Activated T-cell treated with anti-CD3 and anti-CD28 coated beads, Interleukin-2, amount 50 U/mL, for 48 hours (primary cell): ENCODE measurements around the gene FANCE.

Experiments used
- DNase-seq, 2 experiments: peaks; one replicate each; pipeline ENCODE4 v3.0.0-alpha.2; 2020

Gene FANCE

GRCh38 chr6:35468980-35469750 lies 17.0 kb downstream of the FANCE start:
- DNase-seq = peak in 1 of 2 experiments; percentile 34

- peak; percentile 48 to 50 for DNase-seq
Measured at GRCh38 chr6:35469751-35470662, 17.9 kb downstream of the FANCE start.

GRCh38 chr6:35470663-35471120 lies 18.6 kb downstream of the FANCE start:
- DNase-seq = no peak

GRCh38 chr6:35471836-35472345 lies 19.8 kb downstream of the FANCE start:
- peak in 1 of 2 experiments; percentile 42 for DNase-seq

GRCh38 chr6:35473075-35473849 lies 21.1 kb downstream of the FANCE start:
- DNase-seq = peak; percentile 66 to 67

- no peak for DNase-seq
Measured at GRCh38 chr6:35473850-35474130, 21.7 kb downstream of the FANCE start.

GRCh38 chr6:35474131-35474941 lies 22.2 kb downstream of the FANCE start:
- DNase-seq = peak; percentile 64 to 67

- DNase-seq = peak; percentile 50 to 52
Measured at GRCh38 chr6:35474942-35475570, 22.9 kb downstream of the FANCE start.

GRCh38 chr6:35475573-35475972 lies 23.4 kb downstream of the FANCE start:
- no peak for DNase-seq

GRCh38 chr6:35476004-35476403 lies 23.9 kb downstream of the FANCE start:
- DNase-seq = no peak

- no peak for DNase-seq
Measured at GRCh38 chr6:35477028-35477427, 24.9 kb downstream of the FANCE start.

- DNase-seq = no peak
Measured at GRCh38 chr6:35477551-35478179, 25.5 kb downstream of the FANCE start.

- DNase-seq = no peak
Measured at GRCh38 chr6:35478259-35478658, 26.1 kb downstream of the FANCE start.

- DNase-seq = no peak
Measured at GRCh38 chr6:35480176-35480575, 28.0 kb downstream of the FANCE start.

GRCh38 chr6:35481226-35481625 lies 29.1 kb downstream of the FANCE start:
- DNase-seq = no peak

- no peak for DNase-seq
Measured at GRCh38 chr6:35483062-35483461, 30.9 kb downstream of the FANCE start.

- DNase-seq = no peak
Measured at GRCh38 chr6:35483490-35483889, 31.4 kb downstream of the FANCE start.

- DNase-seq = no peak
Measured at GRCh38 chr6:35483893-35484645, 31.9 kb downstream of the FANCE start.

- DNase-seq = no peak
Measured at GRCh38 chr6:35484921-35485392, 32.8 kb downstream of the FANCE start.

GRCh38 chr6:35485402-35485877 lies 33.3 kb downstream of the FANCE start:
- no peak for DNase-seq
